COLO668 (cell line): ENCODE measurements around the gene ZFPM1.

ENCODE experiments used
- DNase-seq: peaks from one replicate; lab custom pipeline; 2025; ENCODE audit not compliant: unreplicated experiment; lab: John Stamatoyannopoulos, UW

ZFPM1 gene

DNA sequence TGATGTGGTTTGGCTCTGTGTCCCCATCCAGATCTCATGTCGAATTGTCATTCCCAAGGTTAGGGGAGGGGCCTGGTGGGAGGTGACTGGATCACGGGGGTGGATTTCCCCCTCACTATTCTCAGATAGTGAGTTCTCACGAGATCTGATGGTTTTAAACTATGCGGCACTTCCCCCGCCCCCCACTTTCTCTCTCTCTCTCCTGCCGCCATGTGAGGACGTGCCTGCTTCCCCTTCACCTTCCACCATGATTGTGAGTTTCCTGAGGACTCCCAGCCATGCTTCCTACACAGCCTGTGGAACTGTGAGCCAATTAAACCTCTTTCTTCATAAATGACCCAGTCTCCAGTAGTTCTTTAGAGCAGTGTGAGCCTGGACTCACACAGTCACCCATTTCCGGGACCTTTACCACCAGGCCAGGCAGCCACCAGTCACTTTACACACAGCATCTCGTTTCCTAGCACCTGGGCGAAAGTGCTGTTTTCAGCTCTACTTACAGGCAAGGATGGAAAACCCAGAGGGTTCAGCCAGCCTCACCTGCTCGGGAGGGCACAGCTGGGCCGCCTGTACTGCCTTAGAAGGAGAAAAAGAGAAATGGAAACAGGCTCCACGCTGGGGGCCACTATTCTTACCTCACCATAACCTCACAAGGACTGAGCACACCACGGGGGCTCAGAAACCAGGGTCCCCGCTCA, 103.4 kb downstream of the ZFPM1 start:
- DNase-seq, result no peak

GRCh38 chr16:88558457-88559442, 105.7 kb downstream of the ZFPM1 start:
- DNase-seq, result peak; percentile 88

DNA sequence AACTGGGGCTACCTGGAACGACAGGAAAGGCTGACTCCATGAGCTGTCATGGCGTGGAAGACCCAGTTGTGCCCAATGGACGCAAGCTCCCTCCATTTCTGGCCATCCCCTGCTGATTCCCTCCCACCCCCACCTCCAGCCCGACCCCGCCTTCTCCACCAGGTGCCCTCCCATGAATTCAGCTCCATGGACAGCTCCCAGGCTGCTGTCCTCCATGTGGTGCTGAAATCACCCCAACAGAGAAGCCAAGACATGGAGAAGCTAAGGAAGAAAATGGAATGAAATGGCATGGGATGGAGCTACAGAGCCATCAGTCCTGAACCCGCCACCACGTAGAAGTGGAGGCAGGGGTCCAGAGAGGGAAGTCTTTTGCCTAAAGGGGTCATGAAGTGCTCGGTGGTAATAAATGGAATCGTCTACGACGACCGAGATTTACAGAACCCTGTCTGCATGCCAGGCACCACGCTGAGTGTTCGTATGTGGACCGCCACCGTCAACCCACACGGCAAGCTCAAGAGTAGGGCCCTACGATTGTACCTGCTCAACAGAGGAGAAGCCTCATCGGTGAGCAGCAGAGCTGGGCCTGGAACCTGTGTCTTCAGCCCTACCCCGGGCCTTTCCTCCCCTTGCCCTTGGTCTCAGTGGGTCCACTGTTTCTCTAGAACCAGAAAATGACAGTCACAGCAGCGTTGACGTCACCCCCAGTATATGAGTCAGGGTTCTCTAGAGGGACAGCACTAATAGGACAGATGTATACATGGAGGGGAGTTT, 107.8 kb downstream of the ZFPM1 start:
- DNase-seq, result peak; percentile 47

DNA sequence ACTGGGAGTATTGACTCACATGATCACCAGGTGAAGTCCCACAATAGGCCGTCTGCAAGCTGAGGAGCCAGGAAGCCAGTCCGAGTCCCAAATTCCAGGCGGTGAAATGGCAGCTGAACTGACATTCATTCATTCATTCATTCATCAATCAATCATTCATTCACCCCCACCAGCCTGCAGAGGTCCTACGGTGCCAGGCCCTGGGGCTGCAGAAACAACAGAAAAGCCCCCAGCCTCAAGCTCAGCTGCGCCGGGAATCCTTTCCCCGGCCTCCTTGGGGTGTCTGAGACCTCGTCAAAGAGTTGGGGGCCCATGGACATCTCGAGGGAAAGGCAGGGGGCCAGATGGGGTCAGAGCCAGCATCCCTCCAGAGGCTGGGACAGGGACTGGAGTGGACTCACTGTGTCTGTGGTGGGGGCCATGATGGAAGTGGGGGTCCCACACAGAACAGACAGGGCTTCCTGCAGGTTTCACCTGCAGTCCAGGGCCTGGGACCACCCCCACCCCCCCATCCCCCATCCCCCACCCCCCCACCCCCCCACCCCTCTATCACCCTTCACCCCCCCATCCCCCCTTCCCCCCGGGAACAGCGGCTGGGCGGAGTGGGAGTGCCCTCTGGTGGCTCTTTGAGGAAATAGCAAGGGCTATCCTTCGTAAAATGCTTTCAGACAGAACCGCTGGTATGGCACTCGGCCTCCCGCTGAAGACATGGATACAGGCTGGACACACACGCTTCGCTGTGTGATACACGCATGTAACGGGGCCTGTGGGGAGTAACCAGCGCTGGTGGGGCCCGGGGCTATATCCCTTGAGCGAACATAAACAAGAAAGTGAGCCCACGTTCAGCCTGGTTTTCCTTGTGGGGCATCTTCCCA, 108.6 kb downstream of the ZFPM1 start:
- DNase-seq, result peak; percentile 31

GRCh38 chr16:88566158-88566557, 113.1 kb downstream of the ZFPM1 start:
- no peak for DNase-seq

GRCh38 chr16:88568710-88569613, 115.9 kb downstream of the ZFPM1 start:
- DNase-seq, result no peak

DNA sequence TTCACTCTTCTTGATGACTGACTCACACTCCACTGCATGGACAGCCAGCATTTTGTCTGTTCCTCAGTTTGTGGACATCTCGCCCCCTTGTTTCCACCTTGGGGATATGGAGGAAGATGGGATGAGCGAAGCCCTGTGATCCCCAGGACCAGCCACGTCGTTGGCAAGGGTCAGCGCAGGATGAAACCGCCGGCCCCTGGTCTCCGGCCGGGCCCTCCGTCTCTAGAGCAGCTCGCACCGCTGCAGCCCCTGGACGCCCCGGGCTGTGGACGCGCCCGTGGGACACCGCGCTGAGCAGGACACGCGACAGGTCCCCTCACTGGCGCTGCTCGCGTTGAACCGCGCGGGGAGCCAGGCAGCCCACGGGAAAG, 116.5 kb downstream of the ZFPM1 start:
- peak; percentile 52 for DNase-seq

DNA sequence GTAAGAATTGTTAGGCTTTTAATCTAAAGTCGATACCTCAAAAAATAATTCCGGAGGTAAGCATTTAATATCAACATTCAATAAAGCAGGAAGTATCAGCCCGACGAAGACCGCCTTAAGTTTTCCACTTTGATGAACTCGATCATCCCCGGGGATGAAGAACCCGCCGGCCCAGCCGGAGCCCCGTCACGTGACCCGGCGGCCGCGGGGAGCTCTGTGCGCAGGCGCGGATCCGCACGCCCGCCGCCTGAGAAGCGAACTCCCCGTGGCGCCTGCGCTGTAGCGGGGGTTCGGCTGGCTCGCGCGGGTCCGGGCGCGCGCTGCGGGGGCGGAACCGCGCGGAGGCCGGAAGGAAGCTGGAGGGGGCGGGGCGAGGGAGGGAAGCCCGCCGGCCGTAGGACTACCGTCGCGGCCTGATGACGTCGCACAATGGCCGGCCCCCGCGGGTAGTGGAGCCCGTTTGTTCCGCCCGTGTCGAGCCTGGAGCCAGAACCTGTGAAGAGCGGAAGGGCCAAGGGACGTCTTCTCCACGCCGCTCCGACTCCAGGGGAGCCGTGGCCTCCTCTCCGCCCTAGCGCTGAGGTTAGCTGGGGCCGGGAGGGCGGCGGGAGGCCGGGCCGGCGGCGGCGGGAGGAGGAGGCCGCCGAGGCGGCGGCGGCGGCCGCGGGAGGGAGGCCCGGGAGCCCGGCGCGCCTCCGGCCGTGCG, 117.1 kb downstream of the ZFPM1 start, which contains the start of gene ZC3H18:
Gene ZC3H18, plus strand, starts transcription at position 419 of the 706 bp plus-strand sequence. CDS start 6,721 bp downstream, outside the sequence.
- peak; percentile 99 for DNase-seq

GRCh38 chr16:88570691-88571092, 117.6 kb downstream of the ZFPM1 start:
- DNase-seq, result peak; percentile 58

DNA sequence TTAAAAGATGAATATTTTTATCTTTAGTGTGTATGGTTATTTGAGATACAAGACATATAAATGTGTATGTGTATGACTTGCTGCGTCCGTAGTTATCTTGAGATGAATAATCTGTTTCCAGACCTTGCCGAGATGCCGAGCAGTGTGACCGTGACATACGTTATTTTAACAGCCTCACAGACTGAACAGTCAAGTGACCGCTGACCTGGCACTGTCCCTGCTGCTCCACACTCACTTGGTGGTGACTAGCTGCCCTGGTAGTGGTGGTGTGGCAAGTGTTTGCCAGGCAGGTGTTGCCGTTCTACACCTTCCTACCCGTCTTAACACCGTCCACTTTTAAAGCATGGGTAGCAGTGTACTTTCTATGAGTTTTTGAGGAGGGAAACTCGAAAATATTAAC, 122.2 kb downstream of the ZFPM1 start:
- DNase-seq, result no peak

- DNase-seq, result no peak
Observed at GRCh38 chr16:88576307-88576706, 123.2 kb downstream of the ZFPM1 start.

GRCh38 chr16:88577166-88577565, 124.1 kb downstream of the ZFPM1 start:
- DNase-seq, result no peak

- no peak for DNase-seq
Observed at GRCh38 chr16:88578446-88579313, 125.6 kb downstream of the ZFPM1 start.

GRCh38 chr16:88580371-88580770, 127.3 kb downstream of the ZFPM1 start:
- no peak for DNase-seq

DNA sequence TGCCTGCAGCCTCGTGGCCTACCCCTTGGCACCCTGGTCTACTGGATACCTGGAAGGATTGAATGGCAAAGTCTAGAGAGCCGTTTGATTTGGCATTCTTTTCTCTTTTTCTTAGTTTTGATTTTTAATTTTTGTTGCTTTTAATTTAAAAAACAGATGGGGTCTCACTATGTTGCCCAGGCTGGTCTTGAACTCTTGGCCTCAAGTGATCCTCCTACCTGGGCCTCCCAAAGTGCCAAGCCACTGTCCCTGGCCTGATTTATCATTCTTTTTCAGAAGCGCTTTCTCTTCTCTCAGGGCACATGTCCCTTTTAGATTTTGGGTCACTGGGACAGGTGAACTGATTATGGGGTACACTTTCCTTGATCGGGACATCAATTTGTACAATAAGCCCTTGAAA, 128.0 kb downstream of the ZFPM1 start:
- no peak for DNase-seq

DNA sequence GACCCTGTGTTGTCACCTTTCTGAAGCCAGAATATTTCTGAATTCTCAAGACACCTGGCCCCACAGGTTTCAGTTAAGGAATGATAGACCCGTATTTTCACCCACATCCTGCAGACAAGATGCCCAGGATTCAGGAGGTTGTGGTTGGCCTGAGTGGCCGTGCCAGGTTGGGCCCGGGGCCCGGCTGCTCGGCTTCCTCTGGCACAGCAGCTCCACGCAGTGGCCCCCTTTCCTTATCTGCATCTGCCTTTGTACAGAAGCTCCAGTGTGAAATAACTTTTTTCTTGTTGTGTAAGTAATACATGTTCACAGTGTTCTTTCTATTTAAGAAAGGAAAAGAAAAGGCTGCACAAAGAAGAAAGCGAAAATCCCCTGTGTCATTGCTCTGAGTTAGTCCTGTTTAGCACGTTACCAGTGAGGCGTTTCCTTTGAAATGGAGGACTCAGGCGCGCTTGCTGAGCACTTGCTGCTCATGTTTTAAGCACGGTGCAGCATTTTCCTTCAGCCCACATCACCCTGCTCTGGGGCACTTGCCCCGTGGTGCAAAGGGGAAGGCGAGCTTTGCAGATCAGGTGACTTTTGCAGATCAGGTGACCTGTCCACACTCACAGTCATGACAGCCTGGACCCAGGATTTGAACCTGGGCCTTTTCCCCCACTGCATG, 130.0 kb downstream of the ZFPM1 start:
- DNase-seq, result no peak

DNA sequence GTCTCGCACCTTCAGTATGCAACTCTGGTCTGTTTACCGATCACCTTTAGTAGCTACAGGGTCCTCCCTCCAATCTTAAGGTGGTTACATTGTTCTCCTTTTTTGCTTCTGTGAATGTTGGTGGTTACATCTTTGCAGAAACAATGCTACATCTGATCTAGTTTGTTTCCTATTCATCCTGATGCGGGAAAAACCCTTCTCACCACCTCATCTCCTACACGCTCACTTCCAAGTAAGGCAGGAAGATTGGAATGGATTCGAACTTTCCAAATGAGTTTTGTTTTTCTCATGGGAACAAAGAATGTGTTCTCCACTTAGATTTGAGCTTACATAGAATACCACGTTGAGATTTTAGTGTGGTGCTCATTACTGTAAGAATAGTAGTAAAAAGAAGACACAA, 131.6 kb downstream of the ZFPM1 start:
- DNase-seq, result no peak
